Activated naive CD8-positive, alpha-beta T cell treated with anti-CD3 and anti-CD28 coated beads for 36 hours (primary cell): Measurements from ENCODE around the gene CSK. TPM values are rescaled to one million over a fixed set of nuclear protein-coding genes. Genes with fewer than 3 reads are reported as not detected.
A peak's percentile ranks its signal among the peaks of the same experiment; 100 is the strongest.

ENCODE experiments used
- DNase-seq: peaks from one replicate; pipeline ENCODE4 v3.0.0; 2021
- H3K27ac Mint-ChIP-seq: one replicate; pipeline ENCODE4 v1.8.0; 2022; ENCODE audit warnings: mild to moderate bottlenecking, moderate library complexity, mixed read lengths
- H3K27me3 Mint-ChIP-seq: one replicate; pipeline ENCODE4 v1.8.0; 2022; ENCODE audit warnings: mild to moderate bottlenecking, mixed read lengths
- H3K36me3 Mint-ChIP-seq: one replicate; pipeline ENCODE4 v1.8.0; 2021; ENCODE audit warnings: mild to moderate bottlenecking, mixed read lengths
- H3K4me1 Mint-ChIP-seq: one replicate; pipeline ENCODE4 v1.8.0; 2021; ENCODE audit warnings: mixed read lengths
- H3K4me3 Mint-ChIP-seq: one replicate; pipeline ENCODE4 v1.8.0; 2022; ENCODE audit warnings: mild to moderate bottlenecking, moderate library complexity, mixed read lengths
- H3K9me3 Mint-ChIP-seq: one replicate; pipeline ENCODE4 v1.8.0; 2022; ENCODE audit warnings: mixed read lengths
- total RNA-seq, 2 experiments: library from RNA; stranded (reverse); gene quantifications; one replicate each; pipeline ENCODE4 v1.2.3, GENCODE V29; 2021

CSK gene
- total RNA-seq, 2 experiments from 2014 or later, result 308 to 310 TPM

DNA sequence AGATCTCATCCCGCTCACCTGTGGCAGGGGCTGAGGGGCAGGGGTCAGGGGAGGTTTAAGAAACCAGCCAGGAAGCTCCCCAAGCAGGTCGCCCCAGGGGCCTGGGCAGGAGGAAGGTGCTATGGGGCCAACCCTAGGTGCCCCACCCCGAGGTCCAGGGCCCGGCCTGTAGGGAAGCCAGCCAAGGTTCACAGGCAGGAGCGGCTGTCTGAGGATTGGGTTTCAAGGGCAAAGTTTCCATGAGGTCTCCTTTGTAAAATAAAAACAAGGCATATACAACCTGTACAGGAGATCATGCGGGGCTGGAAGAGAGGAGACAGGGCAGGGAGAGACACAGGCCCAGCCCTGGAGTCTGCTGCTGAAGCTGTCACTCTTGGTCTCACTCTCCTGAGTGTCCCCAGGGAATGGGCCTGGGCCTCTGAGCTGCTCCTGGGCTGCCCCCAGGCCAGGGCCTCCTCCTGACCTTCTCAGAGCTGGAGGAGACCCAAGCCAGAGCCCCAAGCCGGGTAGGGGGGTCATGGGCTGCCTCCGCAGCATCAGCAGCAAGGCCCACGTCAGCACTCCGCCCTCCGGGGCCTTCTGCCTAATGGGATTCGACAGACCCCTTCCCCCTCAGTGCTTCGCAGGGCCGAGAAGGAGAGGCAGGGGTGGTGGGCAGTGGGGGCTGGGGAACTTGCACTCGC is 50.1 kb downstream of the CSK start:
- Mint-ChIP-seq H3K36me3 (no peaks in the 10 kb centered on the region), H3K4me1 (peaks cover 2% of the 10 kb centered on the region), H3K27ac (no peak overlapping the region), H3K27me3 (peaks cover 23% of the 10 kb centered on the region), H3K9me3 (no peaks in the 10 kb centered on the region), H3K4me3 (no peak overlapping the region)
- DNase-seq, result no peak

DNA sequence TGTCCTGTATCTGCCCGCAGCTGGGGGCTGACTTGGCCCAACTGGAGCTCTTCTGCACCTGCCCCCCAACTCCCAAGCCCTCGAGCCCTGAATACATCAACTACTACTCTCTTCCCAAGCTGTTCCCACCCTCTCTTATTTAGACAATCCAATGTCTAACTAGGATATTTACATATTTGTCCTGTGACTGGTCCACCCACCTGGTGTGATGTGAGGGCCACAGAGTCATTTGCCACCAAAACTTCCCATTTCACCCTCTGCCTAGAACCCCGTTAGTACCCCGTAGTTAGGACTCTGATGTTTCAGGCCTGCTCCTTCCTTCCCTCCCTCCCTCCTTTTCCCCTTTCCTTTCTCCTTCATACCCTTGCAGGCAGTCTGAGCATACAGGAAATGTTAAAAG is 50.9 kb downstream of the CSK start:
- Mint-ChIP-seq H3K4me1 (peaks cover 2% of the 10 kb centered on the region), H3K36me3 (no peaks in the 10 kb centered on the region), H3K4me3 (no peak overlapping the region), H3K9me3 (no peaks in the 10 kb centered on the region), H3K27me3 (peaks cover 14% of the 10 kb centered on the region), H3K27ac (no peak overlapping the region)
- no peak for DNase-seq

DNA sequence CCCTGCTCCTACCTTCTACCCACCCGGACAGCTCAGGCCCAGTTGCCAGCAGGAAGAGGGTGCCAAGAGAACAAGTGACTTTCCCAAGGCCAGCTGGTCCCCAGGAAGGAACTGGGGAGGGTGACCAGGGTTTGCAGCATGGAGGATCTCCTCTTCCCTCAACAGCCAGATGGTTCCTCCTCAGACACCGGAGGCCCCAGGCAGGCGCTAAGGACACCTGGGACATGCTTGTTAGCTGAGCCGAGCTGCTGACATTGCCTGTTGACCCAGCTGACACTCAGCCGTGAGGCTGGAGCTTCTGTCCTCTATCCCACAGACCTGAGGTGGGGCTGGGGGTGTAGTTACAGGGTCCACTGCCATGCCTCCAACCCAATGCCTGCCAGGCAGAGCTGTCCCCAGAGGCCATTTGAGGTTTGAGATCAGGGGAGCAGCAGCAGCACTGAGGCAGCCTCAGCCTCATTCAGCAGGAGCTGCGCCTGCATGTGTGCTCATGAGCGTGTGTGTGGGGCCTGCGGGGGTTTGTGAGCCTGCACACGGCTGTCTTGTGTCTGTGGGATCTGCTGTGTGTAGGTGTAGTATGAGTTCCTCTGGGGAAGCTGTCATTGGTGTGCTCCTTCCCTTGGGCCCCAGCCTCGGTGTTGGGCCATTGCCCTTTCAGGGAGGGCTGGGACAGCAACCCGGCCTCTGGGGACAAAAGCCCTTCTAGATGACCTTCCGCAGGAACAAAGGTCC is 51.7 kb downstream of the CSK start:
- H3K4me3 Mint-ChIP-seq, result no peak overlapping the region
- no peaks in the 10 kb centered on the region for H3K36me3 Mint-ChIP-seq
- H3K9me3 Mint-ChIP-seq, result no peaks in the 10 kb centered on the region
- DNase-seq, result no peak
- H3K27ac Mint-ChIP-seq, result no peak overlapping the region
- H3K27me3 Mint-ChIP-seq, result peaks cover 7% of the 10 kb centered on the region
- peaks cover 2% of the 10 kb centered on the region for H3K4me1 Mint-ChIP-seq

DNA sequence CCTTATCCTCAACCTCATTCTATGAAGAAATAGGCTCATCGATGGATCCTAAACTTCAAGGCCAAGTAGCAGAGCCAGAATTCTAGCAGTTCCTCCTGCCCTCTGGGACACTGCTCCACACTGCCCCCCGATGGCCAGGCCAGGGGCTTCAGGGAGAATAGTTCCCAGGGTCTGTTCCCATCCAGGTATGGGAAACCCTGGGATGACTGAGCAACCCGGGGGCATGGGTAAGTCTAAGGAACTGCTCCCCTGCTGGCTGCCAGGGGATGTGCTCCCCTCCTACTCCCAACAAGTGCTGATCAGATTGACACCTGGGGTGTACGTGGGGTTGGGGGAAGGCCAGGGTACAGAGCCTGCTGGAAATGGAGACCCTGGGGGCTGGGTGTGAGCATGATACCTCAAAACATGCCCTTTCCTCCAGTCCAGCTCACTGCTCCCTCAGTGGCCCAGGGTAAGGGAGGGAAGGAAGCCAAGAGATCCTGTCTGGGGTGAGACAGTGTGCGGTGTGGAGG is 53.5 kb downstream of the CSK start:
- H3K9me3 Mint-ChIP-seq, result no peaks in the 10 kb centered on the region
- no peaks in the 10 kb centered on the region for H3K27me3 Mint-ChIP-seq
- peaks cover 3% of the 10 kb centered on the region for H3K4me1 Mint-ChIP-seq
- DNase-seq, result peak; percentile 40
- H3K36me3 Mint-ChIP-seq, result peaks cover 3% of the 10 kb centered on the region
- no peak overlapping the region for H3K4me3 Mint-ChIP-seq
- no peak overlapping the region for H3K27ac Mint-ChIP-seq

DNA sequence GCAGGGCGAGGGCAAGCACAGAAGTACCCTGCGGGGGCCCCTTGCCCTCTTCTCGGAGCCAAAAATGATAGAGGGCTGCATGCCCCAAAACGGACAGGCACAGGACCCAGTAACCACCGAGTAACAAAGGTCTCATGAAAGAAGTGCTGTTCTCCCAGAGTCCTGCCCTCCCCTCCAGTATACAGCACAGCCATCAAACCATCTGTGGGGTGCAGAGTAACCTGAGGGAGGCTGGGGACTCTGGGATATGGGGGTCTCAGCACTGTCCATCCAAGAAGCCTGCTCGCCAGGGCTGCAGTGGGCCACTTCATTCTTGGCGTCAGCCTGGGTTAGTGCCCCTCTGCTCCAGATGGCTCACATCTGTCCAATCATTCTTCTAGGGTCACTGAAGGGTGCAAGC is 55.0 kb downstream of the CSK start:
- H3K4me1 Mint-ChIP-seq, result peaks cover 14% of the 10 kb centered on the region
- no peak overlapping the region for H3K27ac Mint-ChIP-seq
- H3K36me3 Mint-ChIP-seq, result peaks cover 3% of the 10 kb centered on the region
- DNase-seq, result no peak
- H3K9me3 Mint-ChIP-seq, result no peaks in the 10 kb centered on the region
- no peaks in the 10 kb centered on the region for H3K27me3 Mint-ChIP-seq
- H3K4me3 Mint-ChIP-seq, result no peak overlapping the region

DNA sequence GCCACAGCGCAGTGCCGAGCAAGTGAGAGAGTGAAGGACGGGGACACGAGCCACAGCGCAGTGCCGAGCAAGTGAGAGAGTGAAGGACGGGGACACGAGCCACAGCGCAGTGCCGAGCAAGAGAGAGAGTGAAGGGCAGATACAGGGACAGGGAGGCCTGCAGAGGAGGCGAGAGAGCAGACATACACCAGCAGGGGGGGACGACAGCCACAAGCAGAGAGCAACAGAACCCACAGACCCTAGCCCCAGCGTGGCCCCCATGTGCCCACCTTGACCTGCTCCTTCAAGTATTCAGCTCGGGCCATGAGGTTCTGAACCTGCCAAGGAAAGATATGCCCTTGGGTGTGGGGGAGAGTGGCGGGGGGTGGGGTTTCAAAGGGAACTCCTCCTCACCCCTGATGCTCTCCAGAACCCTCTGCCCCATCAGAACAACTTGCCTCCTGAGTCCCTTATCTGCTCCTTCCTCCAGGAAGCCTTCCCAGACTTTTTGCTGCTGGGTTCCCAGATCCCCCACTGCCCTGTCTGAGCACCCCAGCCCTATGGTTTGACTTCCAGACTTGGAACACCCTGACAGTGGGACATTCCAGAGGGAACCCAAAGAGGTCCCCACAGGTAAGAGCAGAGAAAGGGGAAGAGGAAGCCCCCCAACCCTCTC is 55.7 kb downstream of the CSK start:
- Mint-ChIP-seq H3K36me3 (peaks cover 3% of the 10 kb centered on the region), H3K4me3 (no peak overlapping the region), H3K4me1 (peaks cover 21% of the 10 kb centered on the region), H3K27ac (no peak overlapping the region), H3K27me3 (no peaks in the 10 kb centered on the region), H3K9me3 (no peaks in the 10 kb centered on the region)
- no peak for DNase-seq

DNA sequence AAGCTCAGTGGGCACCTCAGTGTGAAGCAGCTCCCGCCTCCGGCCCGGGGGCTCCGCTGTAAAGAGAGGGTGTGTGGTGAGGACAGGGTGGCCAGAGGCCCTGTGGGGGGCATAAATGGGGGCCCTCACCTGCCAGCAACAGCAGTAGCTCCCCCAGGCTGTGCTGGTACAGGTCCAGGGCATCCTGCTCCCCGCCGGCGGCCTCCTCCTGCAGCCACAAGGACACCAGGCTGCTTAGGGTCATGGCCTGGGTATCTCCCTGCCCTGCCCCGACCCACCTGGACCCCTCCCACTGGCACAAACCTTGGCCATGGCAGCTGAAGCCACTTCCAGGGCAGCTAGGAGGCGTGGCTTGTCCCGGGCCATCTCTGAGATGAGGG is 56.2 kb downstream of the CSK start:
- H3K27me3 Mint-ChIP-seq, result no peaks in the 10 kb centered on the region
- peaks cover 3% of the 10 kb centered on the region for H3K36me3 Mint-ChIP-seq
- DNase-seq, result no peak
- no peaks in the 10 kb centered on the region for H3K9me3 Mint-ChIP-seq
- H3K4me1 Mint-ChIP-seq, result peaks cover 21% of the 10 kb centered on the region
- H3K4me3 Mint-ChIP-seq, result no peak overlapping the region
- H3K27ac Mint-ChIP-seq, result no peak overlapping the region

DNA sequence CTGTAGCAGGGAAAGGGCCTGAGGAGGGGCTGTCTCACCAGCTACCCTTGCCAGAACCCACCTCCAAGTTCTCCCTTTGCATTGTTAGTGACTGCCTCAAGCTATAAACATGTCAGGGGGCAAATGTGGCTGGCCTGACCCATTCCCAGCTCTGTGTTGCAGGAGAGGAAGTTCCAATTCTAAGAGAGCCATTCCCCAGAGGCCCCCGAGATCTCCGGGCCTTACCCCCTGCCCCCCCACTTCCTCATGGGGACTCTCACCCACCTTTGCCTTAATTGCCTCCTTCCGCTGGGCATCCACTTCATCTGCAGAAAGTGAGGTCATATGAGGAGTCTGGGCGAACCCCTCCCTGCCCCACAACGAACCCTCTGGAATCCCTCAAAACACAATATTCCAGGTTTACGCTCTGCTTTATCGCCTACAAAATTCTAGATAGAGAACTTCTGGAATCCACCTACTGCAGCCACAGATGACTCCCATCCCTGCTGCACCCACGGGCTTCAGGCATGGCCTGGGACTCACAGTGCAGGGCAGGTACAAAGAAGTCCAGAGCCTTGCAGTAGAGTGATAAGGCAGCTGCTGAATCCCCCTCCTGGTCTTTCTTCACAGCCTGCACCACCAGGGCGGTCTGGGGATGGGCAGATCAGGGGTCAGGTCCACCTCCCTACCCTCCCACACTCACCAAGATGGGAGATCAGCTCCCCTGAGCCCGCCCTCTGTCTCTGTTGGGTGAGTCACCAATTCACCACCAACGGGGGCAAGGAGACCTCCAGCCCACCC is 57.1 kb downstream of the CSK start:
- peaks cover 25% of the 10 kb centered on the region for H3K4me1 Mint-ChIP-seq
- H3K27ac Mint-ChIP-seq, result no peak overlapping the region
- no peak overlapping the region for H3K4me3 Mint-ChIP-seq
- no peaks in the 10 kb centered on the region for H3K9me3 Mint-ChIP-seq
- peaks cover 5% of the 10 kb centered on the region for H3K36me3 Mint-ChIP-seq
- DNase-seq, result no peak
- no peaks in the 10 kb centered on the region for H3K27me3 Mint-ChIP-seq

DNA sequence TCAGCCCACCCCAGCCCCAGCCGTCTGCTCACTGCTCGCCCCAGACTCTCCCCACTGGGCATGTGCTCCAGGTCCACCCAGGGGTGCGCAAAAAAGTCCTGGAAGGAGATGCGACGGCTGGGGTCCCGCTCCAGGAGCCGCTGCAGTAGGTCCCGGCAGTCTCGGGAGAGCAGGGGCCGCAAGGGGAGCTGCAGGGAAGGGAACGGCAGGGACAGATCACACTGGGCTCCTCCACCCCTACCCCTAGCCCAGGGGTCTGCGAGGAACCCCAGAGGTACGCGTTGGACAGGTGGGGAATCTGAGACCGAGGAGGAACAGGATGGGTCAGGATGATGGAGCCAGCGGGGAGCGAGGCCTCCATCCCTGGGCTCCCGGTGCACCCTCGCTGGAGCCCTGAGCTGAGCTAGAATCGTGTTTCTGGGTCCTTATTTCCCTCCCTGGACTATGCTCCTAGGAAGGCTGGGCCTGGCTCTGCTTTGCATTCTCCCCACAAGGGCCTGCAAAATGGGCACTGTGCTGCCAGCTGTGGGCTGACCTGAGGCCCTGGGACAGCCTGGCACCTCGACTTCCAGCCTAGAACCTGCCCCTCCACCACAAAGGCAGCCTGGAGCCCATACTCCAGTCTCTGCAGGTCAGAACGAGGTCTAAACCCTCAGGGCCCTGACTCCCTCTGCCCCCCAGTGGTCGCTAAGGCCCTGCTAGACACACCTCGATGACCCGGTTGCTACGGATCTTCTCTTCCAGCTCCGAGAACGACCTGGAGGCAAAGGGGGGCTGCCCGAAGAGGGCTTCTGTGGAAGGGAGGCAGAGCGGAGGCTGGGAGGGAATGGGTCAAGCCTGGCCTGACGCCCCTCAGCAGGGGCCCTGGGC is 57.9 kb downstream of the CSK start:
- Mint-ChIP-seq H3K36me3 (peaks cover 5% of the 10 kb centered on the region), H3K27ac (no peak overlapping the region), H3K4me1 (peaks cover 31% of the 10 kb centered on the region), H3K9me3 (no peaks in the 10 kb centered on the region), H3K27me3 (no peaks in the 10 kb centered on the region), H3K4me3 (no peak overlapping the region)
- DNase-seq, result no peak

DNA sequence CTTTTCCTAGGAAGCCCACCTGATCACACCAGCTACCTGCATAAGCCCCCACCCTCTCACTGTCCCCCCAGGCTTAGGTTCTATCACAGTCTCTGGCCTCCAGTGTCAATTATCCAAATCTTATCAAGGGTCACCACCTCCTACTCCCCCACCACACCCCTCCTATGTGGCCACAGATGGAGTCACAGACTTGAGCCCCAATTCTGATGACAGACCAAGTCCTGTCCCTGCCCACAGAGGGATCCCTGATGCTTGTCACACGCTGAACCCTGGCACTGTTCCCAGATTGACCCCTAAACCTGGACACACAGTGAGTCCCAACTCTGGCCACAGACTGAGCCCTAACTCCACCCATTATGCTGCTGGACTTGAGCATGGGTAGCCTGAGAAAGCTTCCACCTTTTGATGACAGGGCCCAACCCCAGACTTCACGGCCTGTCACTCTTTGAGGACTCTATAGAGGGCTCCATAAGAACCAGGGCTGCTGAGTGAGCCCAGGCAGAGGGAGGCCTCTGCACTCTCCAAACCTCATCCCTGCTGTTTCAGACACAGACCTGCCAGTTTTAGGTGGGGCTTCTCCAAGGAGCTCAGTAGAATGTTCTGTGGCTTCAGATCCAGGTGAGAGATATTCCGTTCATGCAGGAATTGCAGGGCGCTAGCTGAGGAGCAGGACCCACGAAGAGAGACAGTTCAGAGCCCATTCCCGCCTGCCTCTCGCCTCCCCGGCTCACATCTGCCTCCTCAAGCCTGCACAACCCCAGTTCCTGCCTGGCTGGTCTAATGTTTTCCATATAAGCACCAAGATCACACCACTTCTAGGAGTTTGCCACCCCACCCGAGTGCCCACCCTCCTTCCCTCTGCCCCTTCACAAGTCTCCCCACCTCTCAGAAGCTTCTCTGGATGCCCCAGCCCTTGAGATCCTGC is 59.2 kb downstream of the CSK start:
- Mint-ChIP-seq H3K27me3 (no peaks in the 10 kb centered on the region), H3K27ac (no peak overlapping the region), H3K4me3 (peak overlapping the region; percentile 38), H3K4me1 (peaks cover 40% of the 10 kb centered on the region), H3K9me3 (no peaks in the 10 kb centered on the region), H3K36me3 (peaks cover 12% of the 10 kb centered on the region)
- DNase-seq, result no peak

DNA sequence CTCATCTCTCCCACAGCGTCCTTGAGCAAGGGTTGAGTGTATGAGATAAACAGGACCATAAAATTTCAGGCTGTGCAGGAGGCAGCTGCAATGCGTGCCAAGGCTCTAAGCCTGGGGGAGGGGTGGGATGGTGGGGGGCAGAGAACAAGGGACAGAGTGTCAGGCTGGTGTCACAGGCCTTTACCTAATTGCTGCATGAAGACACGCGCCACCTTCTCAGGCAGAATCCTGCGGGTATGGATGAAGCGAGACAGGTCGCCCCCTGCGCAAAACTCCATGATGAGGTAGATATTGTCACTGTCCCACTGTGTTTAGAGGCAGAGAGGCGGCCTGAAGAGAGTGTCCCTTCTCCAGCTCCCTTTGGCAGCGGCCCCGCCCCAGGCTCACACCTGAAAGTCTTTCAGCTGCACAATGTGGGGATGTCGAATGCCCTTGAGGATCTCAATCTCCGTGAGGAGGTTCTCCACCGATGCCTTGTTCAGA is 60.1 kb downstream of the CSK start:
- Mint-ChIP-seq H3K27me3 (no peaks in the 10 kb centered on the region), H3K9me3 (no peaks in the 10 kb centered on the region), H3K4me1 (peaks cover 41% of the 10 kb centered on the region), H3K36me3 (peaks cover 14% of the 10 kb centered on the region), H3K27ac (peak overlapping the region; percentile 42), H3K4me3 (peak overlapping the region; percentile 91)
- no peak for DNase-seq

DNA sequence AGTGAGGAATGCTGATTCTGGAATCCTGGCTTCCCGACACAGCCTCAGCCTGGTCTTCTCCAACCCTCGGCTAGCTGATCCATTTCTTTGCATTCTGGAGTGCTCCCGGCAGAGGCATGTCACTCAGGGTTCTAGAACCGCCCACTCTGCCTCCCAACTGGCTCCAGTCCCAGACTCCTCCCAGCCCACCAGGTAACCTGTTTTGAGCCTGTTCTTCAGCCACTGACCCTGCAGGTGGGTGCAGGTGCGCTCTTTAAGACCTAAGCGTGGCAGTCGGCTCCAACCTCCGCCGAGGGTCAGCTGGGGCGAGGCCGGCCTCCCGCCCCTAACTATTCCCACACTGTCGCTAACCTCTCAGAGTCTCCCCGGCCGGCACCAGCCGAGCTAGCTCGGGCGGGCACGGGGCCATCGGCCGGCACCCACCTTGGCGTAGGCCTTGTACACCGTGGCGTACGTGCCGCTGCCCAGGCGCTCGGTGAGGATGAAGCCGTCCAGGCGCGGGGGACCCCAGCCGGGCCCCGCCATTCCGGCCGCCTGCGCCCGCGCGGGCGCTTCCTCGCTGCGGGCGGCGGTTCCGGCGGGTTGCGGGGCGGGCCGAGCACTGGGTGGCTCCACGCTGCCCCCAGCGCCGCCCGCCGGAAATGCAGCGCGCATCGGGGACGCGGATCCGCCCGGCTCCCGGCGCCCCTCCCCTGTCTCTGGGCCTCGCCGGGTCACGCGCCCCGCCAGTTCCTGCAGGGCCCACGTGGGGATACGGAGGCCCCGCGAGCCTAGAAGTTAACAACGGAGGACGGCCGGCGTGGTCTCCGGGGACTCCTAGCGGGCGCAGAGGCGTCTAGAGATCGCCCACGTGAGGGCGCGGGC is 60.9 kb downstream of the CSK start, which contains the start of gene ULK3:
Gene ULK3 (minus strand): TSS at position 576 of the 864 bp plus-strand sequence. CDS start 51 bp downstream, at position 525.
- Mint-ChIP-seq H3K27ac (peak within 1 kb of the TSS; percentile 89), H3K9me3 (no peaks in the 10 kb centered on the region), H3K27me3 (no peaks in the 10 kb centered on the region), H3K4me3 (peak within 1 kb of the TSS; percentile 91), H3K36me3 (peaks cover 16% of the 10 kb centered on the region), H3K4me1 (peaks cover 41% of the 10 kb centered on the region)
- DNase-seq, result peak; percentile 97
